ENCODE results near the gene ZNF787.
A peak's percentile ranks its signal among the peaks of the same experiment; 100 is the strongest.

Gene ZNF787

GRCh38 chr19:56114051-56114777 lies 6.9 kb downstream of the ZNF787 start:
- TF ChIP-seq CTCF (conservative IDR thresholded peaks at IDR 0.05), result no peak
- peak overlapping the region; percentile 75; the same call in 1 of the 2 replicates for H3K27ac ChIP-seq

- peak overlapping the region; percentile 75; the same call in 1 of the 2 replicates for H3K27ac ChIP-seq
- no peak for TF ChIP-seq CTCF (conservative IDR thresholded peaks at IDR 0.05)
Measured at GRCh38 chr19:56113074-56113632, 7.9 kb downstream of the ZNF787 start.

GRCh38 chr19:56112313-56112709 lies 8.8 kb downstream of the ZNF787 start:
- no peak for TF ChIP-seq CTCF (conservative IDR thresholded peaks at IDR 0.05)
- H3K27ac ChIP-seq, result peak overlapping the region; percentile 75

- TF ChIP-seq CTCF (conservative IDR thresholded peaks at IDR 0.05), result no peak
- H3K27ac ChIP-seq, result peak overlapping the region; percentile 75
Measured at GRCh38 chr19:56111601-56112312, 9.3 kb downstream of the ZNF787 start.

- no peak for TF ChIP-seq CTCF (conservative IDR thresholded peaks at IDR 0.05)
- peak overlapping the region; percentile 75 for H3K27ac ChIP-seq
Measured at GRCh38 chr19:56110515-56111448, 10.3 kb downstream of the ZNF787 start.

- H3K27ac ChIP-seq, result peak overlapping the region; percentile 75; the same call in 1 of the 2 replicates
- no peak for TF ChIP-seq CTCF (conservative IDR thresholded peaks at IDR 0.05)
Measured at GRCh38 chr19:56109226-56109625, 11.9 kb downstream of the ZNF787 start.
